GM12891 (cell line): ENCODE measurements around the gene SPRED3.

ENCODE experiments used
- POLR2AphosphoS5 ChIP-seq: IDR thresholded peaks from 2 replicates; pipeline ENCODE4 v1.6.1; 2011; ENCODE audit warnings: low read depth, low read length, control low read depth
- TAF1 ChIP-seq: IDR thresholded peaks from 2 replicates; pipeline ENCODE4 v1.6.1; 2011; ENCODE audit warnings: low read depth, low read length, control low read depth

DNA sequence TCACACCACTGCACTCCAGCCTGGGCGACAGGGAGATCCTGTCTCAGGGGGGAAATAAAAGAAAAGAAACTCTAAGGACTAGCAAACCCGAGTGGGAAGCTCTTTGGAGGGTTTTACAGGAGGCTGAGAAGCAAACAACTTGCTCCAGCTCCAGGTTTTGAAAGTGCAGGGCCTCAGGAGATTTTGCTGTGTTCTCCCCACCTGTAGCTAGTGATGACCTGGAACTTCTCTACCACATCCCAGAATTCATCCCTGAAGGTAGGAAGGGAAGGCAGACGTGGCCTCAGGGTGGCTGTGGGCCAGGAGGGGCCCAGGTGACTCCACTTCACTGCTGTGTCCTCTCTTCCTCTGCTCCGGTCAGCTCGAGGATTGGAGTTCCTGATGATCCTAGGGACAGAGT, 30.4 kb upstream of the SPRED3 start:
- no peak for TF ChIP-seq POLR2AphosphoS5
- TF ChIP-seq TAF1, result no peak
